IMR-90 (cell line): ENCODE measurements around the gene PRKRIP1. TPM values are rescaled to one million over a fixed set of nuclear protein-coding genes. Genes with fewer than 3 reads are reported as not detected.
"Not testable (repeated sequence)": the region's sequence is repeated elsewhere in the genome, so short reads cannot be mapped to it uniquely, and the experiment has no call there.

ENCODE experiments used
- ATAC-seq: fragments of 200-7000 bp; cut with Tn5 transposase; 2 replicates; pipeline ENCODE4 v1.9.1; 2020; ENCODE audit warnings: low read depth, mild to moderate bottlenecking, moderate library complexity
- BruUV-seq: library from RNA; stranded (reverse); fragments of 400-500 nt; replicated peaks from 2 replicates; lab custom pipeline; 2021; lab: Mats Ljungman, UMichigan
- CTCF ChIA-PET: fragments of 300-600 bp; formaldehyde crosslinking; extraction: SDS; loops from one replicate; lab custom pipeline; 2021; ENCODE audit warnings: antibody characterized with exemption; lab: Yijun Ruan, JAX
- POLR2A ChIA-PET: fragments of 300-600 bp; sonication (Branson Sonifier 250); formaldehyde crosslinking; loops from one replicate; lab custom pipeline; 2022; ENCODE audit warnings: antibody characterized with exemption; ENCODE audit not compliant: unreplicated experiment; lab: Charles Lee
- DNase-seq: peaks from one replicate; pipeline ENCODE4 v3.0.0; 2013
- H2AFZ ChIP-seq: replicated peaks from 2 replicates; pipeline ENCODE3; 2013; ENCODE audit warnings: low read length, mild to moderate bottlenecking; ENCODE audit not compliant: poor library complexity
- H2AK5ac ChIP-seq: 2 replicates; pipeline ENCODE4 v1.6.1; 2013; ENCODE audit warnings: low read depth, low read length, inconsistent platforms
- H2AK9ac ChIP-seq: replicated peaks from 2 replicates; pipeline ENCODE3; 2013; ENCODE audit warnings: mild to moderate bottlenecking, low read depth, low read length, moderate library complexity; ENCODE audit not compliant: poor library complexity
- H2BK120ac ChIP-seq: 2 replicates; pipeline ENCODE4 v1.6.1; 2013; ENCODE audit warnings: low read depth, low read length, inconsistent platforms
- H2BK15ac ChIP-seq: 3 replicates; pipeline ENCODE4 v1.6.1; 2013; ENCODE audit warnings: low read depth, low read length, inconsistent platforms
- H2BK20ac ChIP-seq: 2 replicates; pipeline ENCODE4 v1.6.1; 2013; ENCODE audit warnings: low read depth, mild to moderate bottlenecking, inconsistent platforms, low read length, moderate library complexity
- H2BK5ac ChIP-seq: 2 replicates; pipeline ENCODE4 v1.6.1; 2013; ENCODE audit warnings: mild to moderate bottlenecking, low read depth, low read length, inconsistent platforms; ENCODE audit not compliant: poor library complexity, severe bottlenecking
- H3K14ac ChIP-seq: replicated peaks from 2 replicates; pipeline ENCODE4 v1.6.1; 2013; ENCODE audit warnings: low read depth, low read length, inconsistent platforms
- H3K18ac ChIP-seq: 2 replicates; pipeline ENCODE4 v1.6.1; 2013; ENCODE audit warnings: low read depth, low read length, control low read depth
- H3K23ac ChIP-seq: 2 replicates; pipeline ENCODE4 v1.6.1; 2013; ENCODE audit warnings: low read depth, low read length, inconsistent platforms
- H3K27ac ChIP-seq: 2 replicates; pipeline ENCODE4 v1.5.1; 2013; ENCODE audit warnings: mild to moderate bottlenecking, control low read depth, low read length; ENCODE audit not compliant: insufficient read depth
- H3K27me3 ChIP-seq: 2 replicates; pipeline ENCODE4 v1.6.1; 2013; ENCODE audit warnings: low read length; ENCODE audit not compliant: control insufficient read depth, insufficient read depth
- H3K36me3 ChIP-seq: 2 replicates; pipeline ENCODE4 v1.6.1; 2013; ENCODE audit warnings: low read length, mixed read lengths; ENCODE audit not compliant: control insufficient read depth, insufficient read depth
- H3K4ac ChIP-seq: 2 replicates; pipeline ENCODE4 v1.6.1; 2013; ENCODE audit warnings: low read depth, low read length, inconsistent platforms
- H3K4me1 ChIP-seq: 2 replicates; pipeline ENCODE4 v1.6.1; 2013; ENCODE audit warnings: low read length, mixed read lengths; ENCODE audit not compliant: control insufficient read depth, insufficient read depth
- H3K4me2 ChIP-seq: 2 replicates; pipeline ENCODE4 v1.6.1; 2013; ENCODE audit warnings: low read depth, mild to moderate bottlenecking, control low read depth, low read length, moderate library complexity
- H3K4me3 ChIP-seq: 2 replicates; pipeline ENCODE4 v1.5.1; 2013; ENCODE audit warnings: low read depth, mild to moderate bottlenecking, control low read depth, low read length, moderate library complexity; ENCODE audit not compliant: insufficient read depth
- H3K56ac ChIP-seq: 2 replicates; pipeline ENCODE4 v1.6.1; 2013; ENCODE audit warnings: low read length, inconsistent platforms; ENCODE audit not compliant: insufficient read depth; ENCODE audit errors: extremely low read depth
- H3K79me1 ChIP-seq, 2 experiments: 2 replicates each; pipeline ENCODE4 v1.6.1; 2013; ENCODE audit warnings: low read length in 2 of 2, inconsistent platforms in 1 of 2, low read depth in 1 of 2
- H3K9ac ChIP-seq: 2 replicates; pipeline ENCODE4 v1.6.1; 2013; ENCODE audit warnings: low read depth, low read length, control low read depth
- H3K9me1 ChIP-seq: 2 replicates; pipeline ENCODE4 v1.6.1; 2013; ENCODE audit warnings: low read length, inconsistent platforms; ENCODE audit not compliant: insufficient read depth
- H3K9me3 ChIP-seq: 2 replicates; pipeline ENCODE4 v1.6.1; 2013; ENCODE audit warnings: low read length; ENCODE audit not compliant: control insufficient read depth, insufficient read depth
- H4K20me1 ChIP-seq: 2 replicates; pipeline ENCODE4 v1.6.1; 2013; ENCODE audit warnings: low read length, inconsistent platforms; ENCODE audit not compliant: insufficient read depth
- H4K5ac ChIP-seq: 2 replicates; pipeline ENCODE4 v1.6.1; 2013; ENCODE audit warnings: mild to moderate bottlenecking, low read depth, low read length, control low read depth
- H4K8ac ChIP-seq, 2 experiments: 2 replicates each; pipeline ENCODE4 v1.6.1; 2013; ENCODE audit warnings: low read depth in 2 of 2, low read length in 2 of 2, control low read depth in 1 of 2, inconsistent platforms in 1 of 2
- H4K91ac ChIP-seq: 2 replicates; pipeline ENCODE4 v1.6.1; 2013; ENCODE audit warnings: low read depth, low read length, inconsistent platforms; ENCODE audit not compliant: insufficient read depth
- WGBS, 2 experiments: methylation state at CpG; one replicate each; pipeline versions ENCODE4 v1.1.5 to v1.1.7; 2013; ENCODE audit warnings: missing lambda C conversion rate in 2 of 2; ENCODE audit not compliant: insufficient read length in 1 of 2; ENCODE audit errors: extremely low coverage in 2 of 2; 5-methylcytosine and 5-hydroxymethylcytosine counted together
- dilution Hi-C: fragments of 300-500 bp; cut with HindIII; formaldehyde crosslinking; loops from one replicate; pipeline ENCODE4 v1.14.3; 2018; ENCODE audit warnings: low sequenced_read_pairs; ENCODE audit not compliant: unreplicated experiment
- in situ Hi-C: fragments of 300-500 bp; cut with MboI; formaldehyde crosslinking; loops from 3 replicates; pipeline ENCODE4 v1.14.3; 2019; ENCODE audit warnings: low sequenced_read_pairs, inconsistent platforms, mixed read lengths
- intact Hi-C: fragments of 100-400 bp; cut with micrococcal nuclease; formaldehyde crosslinking; loops from 2 replicates; pipeline ENCODE4 v1.10.0; 2022
- polyA plus RNA-seq, 3 experiments: library from polyadenylated mRNA; depleted of rRNA; stranded (reverse); fragments of >200 nt; gene quantifications; 2 replicates each; pipeline ENCODE4 v1.2.3, GENCODE V29; 2012; ENCODE audit warnings: low replicate concordance in 1 of 3
- total RNA-seq: library from RNA; depleted of rRNA; stranded (reverse); fragments of >200 nt; gene quantifications from 2 replicates; pipeline ENCODE4 v1.2.3, GENCODE V29; 2012
- TF ChIP-seq, protein P1 (sequence below): conservative IDR thresholded peaks from 2 replicates; pipeline ENCODE4 v1.5.1; 2012; ENCODE audit warnings: mild to moderate bottlenecking, low read depth, low read length, improper control_type of control experiment

PRKRIP1 gene
- total and polyA plus RNA-seq, 2 of the 4 experiments (the other 2 are of a cell fraction), result 6.5 to 21.6 TPM

DNA sequence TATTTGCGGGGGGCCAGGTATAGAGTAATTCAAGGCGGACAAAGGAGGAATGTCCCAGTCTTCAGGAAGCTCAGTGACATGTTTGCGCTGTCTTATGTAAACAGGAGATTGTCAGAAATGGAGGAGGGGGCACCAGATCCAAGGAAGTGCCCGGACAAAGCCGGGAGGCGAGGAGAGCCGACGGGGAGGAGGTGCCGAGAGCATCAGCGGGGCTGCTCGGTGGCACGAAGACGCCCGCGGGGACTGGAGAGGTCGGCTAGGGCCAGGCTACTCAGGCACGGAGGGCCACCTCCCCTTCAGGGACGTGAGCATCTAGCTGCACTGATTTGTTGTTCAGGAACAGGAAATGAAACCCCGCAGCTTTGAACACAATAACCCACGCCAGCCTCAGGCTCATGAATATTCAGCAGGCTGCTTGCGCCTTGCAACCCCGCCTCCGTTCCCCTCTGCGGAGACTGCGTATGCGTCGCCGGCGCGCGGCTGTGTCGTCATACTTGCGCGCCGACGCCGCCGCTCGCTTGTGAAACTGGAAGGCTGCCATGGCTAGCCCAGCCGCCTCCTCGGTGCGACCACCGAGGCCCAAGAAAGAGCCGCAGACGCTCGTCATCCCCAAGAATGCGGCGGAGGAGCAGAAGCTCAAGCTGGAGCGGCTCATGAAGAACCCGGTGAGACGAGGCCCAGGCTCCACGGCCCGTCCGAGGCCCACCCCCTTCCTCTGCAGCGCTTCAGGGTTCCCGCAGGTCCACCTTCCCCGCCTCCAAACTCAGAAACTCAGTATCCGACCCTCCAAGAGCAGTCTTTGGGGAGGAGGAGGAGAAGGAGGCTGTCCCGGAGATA is at the start of gene PRKRIP1 (continued):
- TF ChIP-seq, protein P1, sequence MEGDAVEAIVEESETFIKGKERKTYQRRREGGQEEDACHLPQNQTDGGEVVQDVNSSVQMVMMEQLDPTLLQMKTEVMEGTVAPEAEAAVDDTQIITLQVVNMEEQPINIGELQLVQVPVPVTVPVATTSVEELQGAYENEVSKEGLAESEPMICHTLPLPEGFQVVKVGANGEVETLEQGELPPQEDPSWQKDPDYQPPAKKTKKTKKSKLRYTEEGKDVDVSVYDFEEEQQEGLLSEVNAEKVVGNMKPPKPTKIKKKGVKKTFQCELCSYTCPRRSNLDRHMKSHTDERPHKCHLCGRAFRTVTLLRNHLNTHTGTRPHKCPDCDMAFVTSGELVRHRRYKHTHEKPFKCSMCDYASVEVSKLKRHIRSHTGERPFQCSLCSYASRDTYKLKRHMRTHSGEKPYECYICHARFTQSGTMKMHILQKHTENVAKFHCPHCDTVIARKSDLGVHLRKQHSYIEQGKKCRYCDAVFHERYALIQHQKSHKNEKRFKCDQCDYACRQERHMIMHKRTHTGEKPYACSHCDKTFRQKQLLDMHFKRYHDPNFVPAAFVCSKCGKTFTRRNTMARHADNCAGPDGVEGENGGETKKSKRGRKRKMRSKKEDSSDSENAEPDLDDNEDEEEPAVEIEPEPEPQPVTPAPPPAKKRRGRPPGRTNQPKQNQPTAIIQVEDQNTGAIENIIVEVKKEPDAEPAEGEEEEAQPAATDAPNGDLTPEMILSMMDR, result no peak

DNA sequence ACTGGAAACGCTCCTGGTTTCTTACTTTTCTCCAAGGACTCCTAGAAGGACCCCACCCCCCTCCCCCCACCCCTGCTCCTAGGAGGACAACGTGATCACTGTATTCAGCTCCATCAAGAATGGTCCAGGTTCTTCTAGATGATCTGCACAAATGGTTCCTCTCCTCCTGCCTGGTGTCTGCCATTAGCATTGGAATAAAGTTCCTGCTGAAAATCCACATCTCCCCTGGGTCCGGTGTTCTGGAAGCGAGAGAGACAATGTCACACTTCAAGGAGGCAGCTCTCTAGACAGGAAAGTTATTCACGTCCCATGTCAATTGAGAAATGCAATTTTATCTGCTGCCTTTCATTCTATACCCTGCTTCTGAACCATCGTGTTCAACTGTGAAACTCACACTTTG is 49.2 kb upstream of the PRKRIP1 start:
- CTCF ChIA-PET, H3K27me3 ChIP-seq, dilution Hi-C loops, H3K9me3 ChIP-seq, H3K4me3 ChIP-seq, H3K4me1 ChIP-seq, H3K27ac ChIP-seq, H2BK120ac ChIP-seq, H3K18ac ChIP-seq, H2AFZ ChIP-seq, H3K4ac ChIP-seq, H3K56ac ChIP-seq, H2BK5ac ChIP-seq, POLR2A ChIA-PET, H4K91ac ChIP-seq, H4K20me1 ChIP-seq, H4K5ac ChIP-seq, DNase-seq, H3K14ac ChIP-seq, H2BK20ac ChIP-seq, H2AK5ac ChIP-seq, H3K9ac ChIP-seq, H3K36me3 ChIP-seq, H3K4me2 ChIP-seq, intact Hi-C loops, in situ Hi-C loops, H3K79me1 ChIP-seq, H2BK15ac ChIP-seq, H3K23ac ChIP-seq, H4K8ac ChIP-seq, H3K9me1 ChIP-seq, ATAC-seq, H2AK9ac ChIP-seq, BruUV-seq: not testable (repeated sequence)
- WGBS, 2 experiments, result no CpG with 5 or more reads among the region's 6 CpGs

DNA sequence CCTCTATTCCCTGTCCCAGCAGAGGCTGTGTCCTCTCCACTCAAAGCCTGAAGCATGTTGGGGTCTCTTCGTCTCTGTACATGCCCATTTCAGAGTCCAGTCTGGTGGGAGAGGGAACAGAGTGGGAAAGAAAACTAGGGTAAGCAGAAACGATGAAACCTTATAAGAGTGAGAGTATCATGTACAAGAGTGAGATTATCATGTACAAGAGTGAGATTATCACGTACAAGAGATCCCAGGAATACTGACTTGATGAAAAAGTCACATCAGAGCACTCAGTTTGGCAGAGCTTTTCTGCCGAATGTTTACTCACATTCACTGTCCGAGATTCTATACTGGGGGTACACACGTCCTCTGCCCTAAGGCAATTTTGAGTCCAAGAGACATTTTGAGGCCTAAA is 39.8 kb upstream of the PRKRIP1 start, which contains the start of gene SPDYE6:
TSS of gene SPDYE6 (minus strand) at position 101 of the 400 bp plus-strand sequence. CDS start 421 bp downstream, outside the sequence.
- H2AK5ac ChIP-seq, H3K23ac ChIP-seq, H3K27ac ChIP-seq, H2BK5ac ChIP-seq, ATAC-seq, H3K27me3 ChIP-seq, H3K4ac ChIP-seq, POLR2A ChIA-PET, H2BK15ac ChIP-seq, H2BK120ac ChIP-seq, H2AFZ ChIP-seq, CTCF ChIA-PET, H3K79me1 ChIP-seq, H3K4me1 ChIP-seq, H2BK20ac ChIP-seq, H3K9me1 ChIP-seq, H2AK9ac ChIP-seq, H3K4me3 ChIP-seq, H3K9me3 ChIP-seq, H4K20me1 ChIP-seq, H4K8ac ChIP-seq, H3K56ac ChIP-seq, H3K9ac ChIP-seq, DNase-seq, H4K91ac ChIP-seq, intact Hi-C loops, in situ Hi-C loops, dilution Hi-C loops, H4K5ac ChIP-seq, BruUV-seq, H3K36me3 ChIP-seq, H3K18ac ChIP-seq, H3K4me2 ChIP-seq, H3K14ac ChIP-seq: not testable (repeated sequence)
- WGBS, 2 experiments, result no CpG with 5 or more reads among the region's 6 CpGs
